Measurements from ENCODE around the gene PLCH1. TPM values are rescaled to one million over a fixed set of nuclear protein-coding genes. Genes with fewer than 3 reads are reported as not detected.

PLCH1 gene
- total RNA-seq, 1 experiment from 2014 or later: 8.9 TPM

DNA sequence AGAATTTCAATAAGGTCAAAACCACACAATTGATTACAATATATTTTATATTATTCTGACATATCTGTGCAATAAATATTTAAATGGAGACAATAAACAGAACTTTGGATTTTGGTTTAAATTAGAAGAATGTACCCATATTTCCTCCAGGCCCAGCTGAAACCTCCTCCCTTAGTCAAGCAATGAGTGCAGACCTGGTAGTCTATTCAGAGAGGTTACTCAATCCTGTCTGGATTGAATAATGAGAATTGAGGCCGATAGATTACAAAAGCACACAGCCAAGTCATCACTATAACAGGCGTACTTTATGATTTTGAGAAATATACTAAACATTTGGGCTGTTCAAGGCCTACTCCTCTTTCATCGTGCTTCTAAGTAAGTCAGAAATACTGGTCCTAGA lies 336.9 kb downstream of the PLCH1 start:
- TF ChIP-seq FOXK1 (CRISPR knock-in tag; IDR thresholded peaks at IDR 0.05) (no peak), OVOL2 (CRISPR knock-in tag; IDR thresholded peaks at IDR 0.05; ENCODE audit: borderline replicate concordance) (no peak), ARID4B (CRISPR knock-in tag; IDR thresholded peaks at IDR 0.05; ENCODE audit: borderline replicate concordance) (no peak), MXD4 (CRISPR knock-in tag; IDR thresholded peaks at IDR 0.05; ENCODE audit: borderline replicate concordance) (no peak), FOXJ3 (CRISPR knock-in tag; IDR thresholded peaks at IDR 0.05; ENCODE audit: borderline replicate concordance) (no peak), RELA (CRISPR knock-in tag; IDR thresholded peaks at IDR 0.05; ENCODE audit: borderline replicate concordance) (no peak), E2F5 (CRISPR knock-in tag; IDR thresholded peaks at IDR 0.05) (no peak)
- TF ChIP-seq, protein P1, sequence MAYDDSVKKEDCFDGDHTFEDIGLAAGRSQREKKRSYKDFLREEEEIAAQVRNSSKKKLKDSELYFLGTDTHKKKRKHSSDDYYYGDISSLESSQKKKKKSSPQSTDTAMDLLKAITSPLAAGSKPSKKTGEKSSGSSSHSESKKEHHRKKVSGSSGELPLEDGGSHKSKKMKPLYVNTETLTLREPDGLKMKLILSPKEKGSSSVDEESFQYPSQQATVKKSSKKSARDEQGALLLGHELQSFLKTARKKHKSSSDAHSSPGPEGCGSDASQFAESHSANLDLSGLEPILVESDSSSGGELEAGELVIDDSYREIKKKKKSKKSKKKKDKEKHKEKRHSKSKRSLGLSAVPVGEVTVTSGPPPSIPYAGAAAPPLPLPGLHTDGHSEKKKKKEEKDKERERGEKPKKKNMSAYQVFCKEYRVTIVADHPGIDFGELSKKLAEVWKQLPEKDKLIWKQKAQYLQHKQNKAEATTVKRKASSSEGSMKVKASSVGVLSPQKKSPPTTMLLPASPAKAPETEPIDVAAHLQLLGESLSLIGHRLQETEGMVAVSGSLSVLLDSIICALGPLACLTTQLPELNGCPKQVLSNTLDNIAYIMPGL (CRISPR knock-in tag; IDR thresholded peaks at IDR 0.05): no peak
- CTCF ChIA-PET: interaction anchor here (1.3 kb wide), 1 partner anchor 13 kb away, joined by 3 read pairs; no protein-coding TSS in a partner anchor
- H3K9me3 Mint-ChIP-seq: peaks cover 14% of the 10 kb centered on the region
- H3K36me3 Mint-ChIP-seq: peaks cover 4% of the 10 kb centered on the region
- H3K4me3 Mint-ChIP-seq: no peak overlapping the region
- H3K27me3 Mint-ChIP-seq (ENCODE audit: low read depth): no peaks in the 10 kb centered on the region
- no peak overlapping the region for H3K27ac Mint-ChIP-seq
- peaks cover 7% of the 10 kb centered on the region for H3K4me1 Mint-ChIP-seq
- POLR2A ChIA-PET: no interaction called here
- ATAC-seq: no peak
- no peak for DNase-seq (ENCODE audit: low spot score)

- DNase-seq (ENCODE audit: low spot score): no peak
- Mint-ChIP-seq H3K9me3 (peaks cover 14% of the 10 kb centered on the region), H3K27me3 (ENCODE audit: low read depth) (no peaks in the 10 kb centered on the region), H3K4me1 (peaks cover 3% of the 10 kb centered on the region; the same call in 1 of the 2 replicates), H3K36me3 (peaks cover 4% of the 10 kb centered on the region), H3K4me3 (no peak overlapping the region), H3K27ac (no peak overlapping the region)
- ATAC-seq: no peak
- ChIA-PET CTCF (interaction anchor here (1.3 kb wide), 1 partner anchor 14 kb away, joined by 3 read pairs; no protein-coding TSS in a partner anchor), POLR2A (interaction anchor here (0.6 kb wide), 1 partner anchor 569 kb away, joined by 3 read pairs; no protein-coding TSS in a partner anchor)
- TF ChIP-seq ARID4B (CRISPR knock-in tag; IDR thresholded peaks at IDR 0.05; ENCODE audit: borderline replicate concordance) (no peak), FOXK1 (CRISPR knock-in tag; IDR thresholded peaks at IDR 0.05) (no peak), TP53 (CRISPR knock-in tag; IDR thresholded peaks at IDR 0.05) (no peak), GTF2I (CRISPR knock-in tag; conservative IDR thresholded peaks at IDR 0.05) (no peak), EMX1 (CRISPR knock-in tag; IDR thresholded peaks at IDR 0.05) (no peak), PRRX2 (CRISPR knock-in tag; IDR thresholded peaks at IDR 0.05) (no peak), KAT7 (CRISPR knock-in tag; IDR thresholded peaks at IDR 0.05; ENCODE audit: borderline replicate concordance) (no peak), TEAD1 (CRISPR knock-in tag; IDR thresholded peaks at IDR 0.05) (no peak), PRDM15 (CRISPR knock-in tag; IDR thresholded peaks at IDR 0.05) (no peak)
Observed at GRCh38 chr3:155407331-155407730, 337.5 kb downstream of the PLCH1 start.
